Measurements from ENCODE around the gene MPPED2.

GRCh38 chr11:30511408-30511807, 74.7 kb downstream of the MPPED2 start:
- TF ChIP-seq TAF1 (IDR thresholded peaks at IDR 0.05; ENCODE audit: borderline replicate concordance, insufficient read depth, low read length) (no peak), POLR2AphosphoS5 (IDR thresholded peaks at IDR 0.05; ENCODE audit: low read depth, low read length) (no peak)

Measured in PFSK-1 (cell line).